H1 (cell line): ENCODE data around the gene NCOA5.

Experiments used
- CEBPB ChIP-seq: IDR thresholded peaks from 2 replicates; pipeline ENCODE4 v1.6.1; 2012; ENCODE audit warnings: low read depth, low read length
- CHD1 ChIP-seq: IDR thresholded peaks from 2 replicates; pipeline ENCODE4 v1.6.1; 2012; ENCODE audit warnings: low read depth, low read length, improper control_type of control experiment
- CREB1 ChIP-seq: IDR thresholded peaks from 2 replicates; pipeline ENCODE4 v1.6.1; 2012; ENCODE audit warnings: inconsistent platforms
- EZH2 ChIP-seq: fragments of 200-600 bp; sonication (generic); IDR thresholded peaks from 2 replicates; pipeline ENCODE4 v1.7.1; 2012; ENCODE audit warnings: low read depth, mild to moderate bottlenecking, moderate library complexity, low read length, inconsistent platforms; ENCODE audit not compliant: severe bottlenecking
- FOSL1 ChIP-seq: IDR thresholded peaks from 2 replicates; pipeline ENCODE4 v1.6.1; 2011; ENCODE audit warnings: mild to moderate bottlenecking, low read depth, low read length, moderate library complexity; ENCODE audit not compliant: insufficient read depth
- NRF1 ChIP-seq: IDR thresholded peaks from 2 replicates; pipeline ENCODE4 v1.6.1; 2011; ENCODE audit warnings: mild to moderate bottlenecking, low read depth, low read length, improper control_type of control experiment
- POLR2A ChIP-seq, 2 experiments: IDR thresholded peaks; 1 replicate in 1 of 2; 2 replicates in 1 of 2; pipeline ENCODE4 v1.6.1; 2011; ENCODE audit warnings: low read depth in 2 of 2, low read length in 2 of 2, mild to moderate bottlenecking in 2 of 2; ENCODE audit errors: control extremely low read depth in 1 of 2
- POLR2AphosphoS5 ChIP-seq: IDR thresholded peaks from 2 replicates; pipeline ENCODE4 v1.6.1; 2011; ENCODE audit warnings: low read depth, low read length
- RAD21 ChIP-seq, 2 experiments: IDR thresholded peaks in 1 of 2; conservative IDR thresholded peaks in 1 of 2; 2 replicates each; pipeline ENCODE4 v1.6.1; 2011; ENCODE audit warnings: low read depth in 2 of 2, low read length in 2 of 2, improper control_type of control experiment in 1 of 2, inconsistent platforms in 1 of 2, mild to moderate bottlenecking in 1 of 2, moderate library complexity in 1 of 2
- SIX5 ChIP-seq: IDR thresholded peaks from 2 replicates; pipeline ENCODE4 v1.6.1; 2011; ENCODE audit warnings: mild to moderate bottlenecking, low read depth, low read length
- TBP ChIP-seq: IDR thresholded peaks from 2 replicates; pipeline ENCODE4 v1.6.1; 2011; ENCODE audit warnings: low read depth, low read length, improper control_type of control experiment
- TCF12 ChIP-seq: IDR thresholded peaks from 2 replicates; pipeline ENCODE4 v1.6.1; 2011; ENCODE audit warnings: low read depth, mild to moderate bottlenecking, low read length
- TF ChIP-seq, protein P1 (sequence below), 3 experiments: IDR thresholded peaks; 1 replicate in 2 of 3; 2 replicates in 1 of 3; pipeline versions ENCODE4 v1.5.1 to v1.6.1; 2011; ENCODE audit warnings: low read length in 3 of 3, mild to moderate bottlenecking in 3 of 3, inconsistent platforms in 2 of 3, low read depth in 1 of 3, moderate library complexity in 1 of 3; ENCODE audit not compliant: insufficient read depth in 1 of 3; ENCODE audit errors: control extremely low read depth in 1 of 3

DNA sequence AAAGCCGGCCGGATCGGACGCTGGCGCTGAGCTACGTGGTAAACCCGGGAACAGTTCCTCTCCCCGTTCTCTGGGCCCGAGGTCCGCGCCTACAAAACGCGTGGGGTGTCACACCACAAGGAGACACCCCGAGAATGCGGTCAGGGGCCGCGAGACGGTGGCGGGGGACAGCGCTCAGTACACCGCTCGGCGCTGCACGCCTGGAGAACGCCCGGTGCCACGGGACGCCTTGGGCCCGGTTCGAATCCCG is 670 bp downstream of the NCOA5 start:
- TF ChIP-seq CHD1 (no peak), CEBPB (no peak), POLR2AphosphoS5 (no peak; the same call in 1 of the 2 replicates), SIX5 (no peak), FOSL1 (no peak), EZH2 (no peak), TBP (no peak), TCF12 (no peak), NRF1 (no peak), RAD21 (IDR thresholded peaks at IDR 0.05 in 1 of 2, conservative IDR thresholded peaks at IDR 0.05 in 1 of 2; ENCODE audit: low read depth in 2 of 2, low read length in 2 of 2) (no peak), CREB1 (no peak), POLR2A (IDR thresholded peaks at IDR 0.05; ENCODE audit: control extremely low read depth in 1 of 2, low read depth in 2 of 2, low read length in 2 of 2) (no peak)
- TF ChIP-seq, protein P1, sequence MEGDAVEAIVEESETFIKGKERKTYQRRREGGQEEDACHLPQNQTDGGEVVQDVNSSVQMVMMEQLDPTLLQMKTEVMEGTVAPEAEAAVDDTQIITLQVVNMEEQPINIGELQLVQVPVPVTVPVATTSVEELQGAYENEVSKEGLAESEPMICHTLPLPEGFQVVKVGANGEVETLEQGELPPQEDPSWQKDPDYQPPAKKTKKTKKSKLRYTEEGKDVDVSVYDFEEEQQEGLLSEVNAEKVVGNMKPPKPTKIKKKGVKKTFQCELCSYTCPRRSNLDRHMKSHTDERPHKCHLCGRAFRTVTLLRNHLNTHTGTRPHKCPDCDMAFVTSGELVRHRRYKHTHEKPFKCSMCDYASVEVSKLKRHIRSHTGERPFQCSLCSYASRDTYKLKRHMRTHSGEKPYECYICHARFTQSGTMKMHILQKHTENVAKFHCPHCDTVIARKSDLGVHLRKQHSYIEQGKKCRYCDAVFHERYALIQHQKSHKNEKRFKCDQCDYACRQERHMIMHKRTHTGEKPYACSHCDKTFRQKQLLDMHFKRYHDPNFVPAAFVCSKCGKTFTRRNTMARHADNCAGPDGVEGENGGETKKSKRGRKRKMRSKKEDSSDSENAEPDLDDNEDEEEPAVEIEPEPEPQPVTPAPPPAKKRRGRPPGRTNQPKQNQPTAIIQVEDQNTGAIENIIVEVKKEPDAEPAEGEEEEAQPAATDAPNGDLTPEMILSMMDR (IDR thresholded peaks at IDR 0.05; ENCODE audit: control extremely low read depth in 1 of 3, insufficient read depth in 1 of 3, low read depth in 1 of 3, low read length in 3 of 3): no peak
